Endothelial cell of umbilical vein (primary cell): Measurements from ENCODE around the gene TLCD2. TPM values are rescaled to one million over a fixed set of nuclear protein-coding genes. Genes with fewer than 3 reads are reported as not detected.
"Not testable (repeated sequence)": the region's sequence is repeated elsewhere in the genome, so short reads cannot be mapped to it uniquely, and the experiment has no call there.

Experiments
- BruUV-seq: library from RNA; stranded (reverse); fragments of 400-500 nt; replicated peaks from 2 replicates; lab custom pipeline; 2021; lab: Mats Ljungman, UMichigan
- CTCF ChIA-PET: fragments of 300-600, 350-600 bp; sonication (Branson Sonifier 250); formaldehyde crosslinking; loops from one replicate; lab custom pipeline; 2021; ENCODE audit warnings: antibody characterized with exemption, inconsistent platforms; lab: Charles Lee
- POLR2A ChIA-PET: fragments of 300-600, 350-600 bp; sonication (Branson Sonifier 250); formaldehyde crosslinking; loops from one replicate; lab custom pipeline; 2021; ENCODE audit warnings: antibody characterized with exemption, inconsistent platforms; lab: Charles Lee
- DNase-seq: peaks from one replicate; pipeline ENCODE4 v3.0.0-alpha.2; 2011; ENCODE audit warnings: low read depth, low spot score
- FAIRE-seq: peaks from 2 replicates; lab custom pipeline; 2011; peaks lifted over from hg19 to GRCh38; lab: Jason Lieb, UNC
- H2AFZ ChIP-seq: 2 replicates; pipeline ENCODE4 v1.6.0; 2012; ENCODE audit warnings: low read depth, low read length, control low read depth, inconsistent platforms
- H3K27ac ChIP-seq: 2 replicates; pipeline ENCODE4 v1.5.1; 2011; ENCODE audit warnings: low read depth, mild to moderate bottlenecking, control low read depth, low read length, moderate library complexity; ENCODE audit not compliant: insufficient read depth
- H3K27me3 ChIP-seq, 2 experiments: 2 replicates each; pipeline versions ENCODE4 v1.6.0 to v1.6.1; 2011; ENCODE audit warnings: low read length in 2 of 2, mixed read lengths in 1 of 2; ENCODE audit not compliant: control insufficient read depth in 2 of 2, insufficient read depth in 2 of 2
- H3K36me3 ChIP-seq, 2 experiments: 2 replicates in 1 of 2; 3 replicates in 1 of 2; pipeline ENCODE4 v1.5.1; 2011; ENCODE audit warnings: low read length in 2 of 2, mild to moderate bottlenecking in 1 of 2, moderate library complexity in 1 of 2; ENCODE audit not compliant: control insufficient read depth in 2 of 2, insufficient read depth in 2 of 2; ENCODE audit errors: extremely low read depth in 1 of 2
- H3K4me1 ChIP-seq: 3 replicates; pipeline ENCODE4 v1.5.1; 2011; ENCODE audit warnings: mild to moderate bottlenecking, low read length; ENCODE audit not compliant: control insufficient read depth, insufficient read depth; ENCODE audit errors: extremely low read depth
- H3K4me2 ChIP-seq: 2 replicates; pipeline ENCODE4 v1.6.1; 2011; ENCODE audit warnings: low read length, control low read depth, mixed read lengths; ENCODE audit not compliant: insufficient read depth
- H3K4me3 ChIP-seq, 3 experiments: fragments of 200-600 bp in 1 of 3; sonication (generic), shearing (Covaris generic) in 1 of 3; replicated peaks in 1 of 3; 2 replicates each; pipeline ENCODE4 v1.5.1; 2011 to 2016; ENCODE audit warnings: control low read depth in 3 of 3, low read length in 3 of 3, mild to moderate bottlenecking in 2 of 3, inconsistent platforms in 1 of 3, low read depth in 1 of 3, moderate library complexity in 1 of 3; ENCODE audit not compliant: insufficient read depth in 1 of 3
- H3K79me2 ChIP-seq: 2 replicates; pipeline ENCODE4 v1.6.0; 2012; ENCODE audit warnings: low read length, inconsistent platforms; ENCODE audit not compliant: control insufficient read depth, insufficient read depth
- H3K9ac ChIP-seq: replicated peaks from 2 replicates; pipeline ENCODE3; 2011; ENCODE audit warnings: low read length, control low read depth; ENCODE audit not compliant: insufficient read depth; ENCODE audit errors: extremely low read depth
- H3K9me1 ChIP-seq: replicated peaks from 3 replicates; pipeline ENCODE4 v1.6.0; 2011; ENCODE audit warnings: mild to moderate bottlenecking, low read length; ENCODE audit not compliant: control insufficient read depth, insufficient read depth; ENCODE audit errors: extremely low read depth
- H3K9me3 ChIP-seq: replicated peaks from 2 replicates; pipeline ENCODE4 v1.5.1; 2012; ENCODE audit warnings: low read length, inconsistent platforms; ENCODE audit not compliant: control insufficient read depth, insufficient read depth
- H4K20me1 ChIP-seq: replicated peaks from 2 replicates; pipeline ENCODE3; 2011; ENCODE audit warnings: mild to moderate bottlenecking, low read length; ENCODE audit not compliant: control insufficient read depth, insufficient read depth; ENCODE audit errors: extremely low read depth
- EZH2 ChIP-seq: IDR thresholded peaks from 2 replicates; pipeline ENCODE4 v1.6.1; 2012; ENCODE audit warnings: borderline replicate concordance, low read depth, mild to moderate bottlenecking, moderate library complexity, low read length, inconsistent platforms; ENCODE audit not compliant: severe bottlenecking
- FOS ChIP-seq: IDR thresholded peaks from 2 replicates; pipeline ENCODE4 v1.6.1; 2011; ENCODE audit warnings: mild to moderate bottlenecking, low read length, moderate library complexity, borderline replicate concordance; ENCODE audit not compliant: insufficient read depth
- JUN ChIP-seq: IDR thresholded peaks from 2 replicates; pipeline ENCODE4 v1.6.1; 2011; ENCODE audit warnings: borderline replicate concordance, low read depth; ENCODE audit not compliant: insufficient read length, insufficient read depth
- MAX ChIP-seq: IDR thresholded peaks from 2 replicates; pipeline ENCODE4 v1.6.1; 2011; ENCODE audit not compliant: insufficient read depth, insufficient read length
- POLR2A ChIP-seq: IDR thresholded peaks from 2 replicates; pipeline ENCODE4 v1.6.1; 2012; ENCODE audit warnings: low read depth, mild to moderate bottlenecking, control low read depth, low read length
- POLR2AphosphoS5 ChIP-seq: IDR thresholded peaks from 2 replicates; pipeline ENCODE4 v1.6.1; 2012; ENCODE audit warnings: low read depth, mild to moderate bottlenecking, control low read depth, low read length, moderate library complexity; ENCODE audit not compliant: insufficient read depth
- dilution Hi-C: fragments of 300-500 bp; cut with MboI; formaldehyde crosslinking; loops from one replicate; pipeline ENCODE4 v1.15.0; 2019; ENCODE audit warnings: low sequenced_read_pairs; ENCODE audit not compliant: extremely low pct_ligation_motif_present
- intact Hi-C: fragments of 100-400 bp; cut with micrococcal nuclease; formaldehyde crosslinking; loops from one replicate; pipeline ENCODE4 v1.10.0; 2022
- polyA plus RNA-seq, 4 experiments: library from polyadenylated mRNA; depleted of rRNA in 3 of 4; stranded (reverse) in 3 of 4; unstranded in 1 of 4; fragments of >200 nt; gene quantifications; 2 replicates each; pipeline versions ENCODE4 v1.2.1 to v1.2.3, GENCODE V29; 2011 to 2012; ENCODE audit warnings: missing spikeins in 1 of 4
- total RNA-seq: library from RNA; stranded (reverse); gene quantifications from 2 replicates; pipeline ENCODE4 v1.2.3, GENCODE V29; 2021
- TF ChIP-seq, protein P1 (sequence below), 2 donors: IDR thresholded peaks; 1 replicate in 1 of 2; 2 replicates in 1 of 2; pipeline ENCODE4 v1.5.1; 2011; ENCODE audit warnings: low read length in 2 of 2, mild to moderate bottlenecking in 2 of 2, moderate library complexity in 2 of 2, control low read depth in 1 of 2, inconsistent platforms in 1 of 2, low read depth in 1 of 2; ENCODE audit not compliant: insufficient read depth in 1 of 2; ENCODE audit errors: extremely low read depth in 1 of 2

The TLCD2 gene
- total and polyA plus RNA-seq, 2 donors (not counting 3 experiments of a cell fraction or from before 2014, with no cell fraction given), result 0.72 to 2.1 TPM

DNA sequence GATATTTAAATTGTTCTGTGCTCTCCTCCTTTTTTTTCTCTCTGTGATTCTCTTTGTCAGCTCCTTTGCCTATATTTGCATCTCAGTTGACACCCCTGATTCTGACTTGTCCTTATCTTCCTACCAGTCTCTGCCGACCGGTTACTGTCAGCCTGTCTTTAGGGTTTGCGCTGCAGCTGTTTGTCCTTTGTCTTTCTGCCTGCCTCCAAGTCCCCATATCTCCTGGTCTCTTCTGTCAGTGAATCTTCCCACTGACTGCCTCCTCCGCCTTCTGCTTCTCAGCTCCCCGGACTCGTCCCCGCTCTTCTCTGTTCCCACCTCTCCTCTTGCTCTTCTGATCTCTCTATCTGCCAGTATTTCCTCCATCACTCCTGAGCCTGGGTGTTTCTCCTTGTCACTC lies 5.2 kb downstream of the TLCD2 start:
- H3K27me3 ChIP-seq, result no peaks in the 10 kb centered on the region
- DNase-seq (no peak), FAIRE-seq (no peak)
- intact Hi-C loops, result no loop called here
- H3K9ac ChIP-seq, result no peak overlapping the region
- ChIA-PET POLR2A (interaction anchor here (1.1 kb wide), 1 partner anchor 10 kb away, joined by 3 read pairs; no protein-coding TSS in a partner anchor), CTCF (no interaction called here)
- H3K79me2 ChIP-seq, result no peaks in the 10 kb centered on the region
- no peak for TF ChIP-seq POLR2A
- H3K9me1 ChIP-seq, result no peaks in the 10 kb centered on the region
- no peaks in the 10 kb centered on the region for H4K20me1 ChIP-seq
- no TSS peak for BruUV-seq
- no peak overlapping the region for H3K4me2 ChIP-seq
- dilution Hi-C loops, result no loop called here
- no peaks in the 10 kb centered on the region for H3K9me3 ChIP-seq
- H3K4me1 ChIP-seq, result no peaks in the 10 kb centered on the region
- H2AFZ ChIP-seq, result no peak overlapping the region
- no peak overlapping the region for H3K4me3 ChIP-seq
- no peaks in the 10 kb centered on the region for H3K36me3 ChIP-seq
- H3K27ac ChIP-seq, result no peak overlapping the region

- H3K27me3 ChIP-seq, result no peaks in the 10 kb centered on the region
- CTCF ChIA-PET, result no interaction called here
- no peaks in the 10 kb centered on the region for H3K9me1 ChIP-seq
- H4K20me1 ChIP-seq, result no peaks in the 10 kb centered on the region
- no peak overlapping the region for H3K4me2 ChIP-seq
- TF ChIP-seq POLR2AphosphoS5 (no peak), FOS (no peak), POLR2A (no peak), JUN (no peak), MAX (no peak), EZH2 (no peak)
- TF ChIP-seq, protein P1, sequence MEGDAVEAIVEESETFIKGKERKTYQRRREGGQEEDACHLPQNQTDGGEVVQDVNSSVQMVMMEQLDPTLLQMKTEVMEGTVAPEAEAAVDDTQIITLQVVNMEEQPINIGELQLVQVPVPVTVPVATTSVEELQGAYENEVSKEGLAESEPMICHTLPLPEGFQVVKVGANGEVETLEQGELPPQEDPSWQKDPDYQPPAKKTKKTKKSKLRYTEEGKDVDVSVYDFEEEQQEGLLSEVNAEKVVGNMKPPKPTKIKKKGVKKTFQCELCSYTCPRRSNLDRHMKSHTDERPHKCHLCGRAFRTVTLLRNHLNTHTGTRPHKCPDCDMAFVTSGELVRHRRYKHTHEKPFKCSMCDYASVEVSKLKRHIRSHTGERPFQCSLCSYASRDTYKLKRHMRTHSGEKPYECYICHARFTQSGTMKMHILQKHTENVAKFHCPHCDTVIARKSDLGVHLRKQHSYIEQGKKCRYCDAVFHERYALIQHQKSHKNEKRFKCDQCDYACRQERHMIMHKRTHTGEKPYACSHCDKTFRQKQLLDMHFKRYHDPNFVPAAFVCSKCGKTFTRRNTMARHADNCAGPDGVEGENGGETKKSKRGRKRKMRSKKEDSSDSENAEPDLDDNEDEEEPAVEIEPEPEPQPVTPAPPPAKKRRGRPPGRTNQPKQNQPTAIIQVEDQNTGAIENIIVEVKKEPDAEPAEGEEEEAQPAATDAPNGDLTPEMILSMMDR (IDR thresholded peaks at IDR 0.05; ENCODE audit: extremely low read depth in 1 of 2, insufficient read depth in 1 of 2, low read depth in 1 of 2, low read length in 2 of 2), result no peak
- H3K27ac ChIP-seq, result no peak overlapping the region
- intact Hi-C loops (no loop called here), dilution Hi-C loops (no loop called here)
- H3K9me3 ChIP-seq, result no peaks in the 10 kb centered on the region
- no peak overlapping the region for H3K9ac ChIP-seq
- no peak overlapping the region for H3K4me3 ChIP-seq
- no peaks in the 10 kb centered on the region for H3K36me3 ChIP-seq
- POLR2A ChIA-PET, result no interaction called here
- H3K79me2 ChIP-seq, result no peaks in the 10 kb centered on the region
- H2AFZ ChIP-seq, result no peak overlapping the region
- FAIRE-seq, result no peak
- no peak for DNase-seq
- BruUV-seq, result no TSS peak
- H3K4me1 ChIP-seq, result no peaks in the 10 kb centered on the region
These were observed 7.1 kb downstream of the TLCD2 start for GRCh38 chr17:1703063-1703462.

- POLR2A ChIA-PET, FAIRE-seq: not testable (repeated sequence)
These were observed 10.3 kb downstream of the TLCD2 start for GRCh38 chr17:1699891-1700290.

More at GRCh38 chr17:1699891-1700290, 10.3 kb downstream of the TLCD2 start:
- H3K9ac ChIP-seq, H3K27me3 ChIP-seq, H4K20me1 ChIP-seq, H3K36me3 ChIP-seq, BruUV-seq, H3K9me1 ChIP-seq, H3K4me3 ChIP-seq, H2AFZ ChIP-seq, H3K4me2 ChIP-seq, H3K4me1 ChIP-seq, H3K27ac ChIP-seq, DNase-seq, dilution Hi-C loops, CTCF ChIA-PET, intact Hi-C loops, H3K9me3 ChIP-seq, H3K79me2 ChIP-seq: not testable (repeated sequence)
